OCI-LY1 (cell line): ENCODE measurements around the gene RPS24.
"Not testable (repeated sequence)": the region's sequence is repeated elsewhere in the genome, so short reads cannot be mapped to it uniquely, and the experiment has no call there.

Source experiments
- CTCF ChIP-seq: fragments of 200-600 bp; sonication (generic), shearing (Covaris generic); IDR thresholded peaks from 2 replicates; pipeline ENCODE4 v1.5.1; 2017; ENCODE audit warnings: mild to moderate bottlenecking, antibody characterized with exemption, low read length, moderate library complexity, mixed read lengths
- EZH2 ChIP-seq: fragments of 200-600 bp; sonication (generic), shearing (Covaris generic); IDR thresholded peaks from 2 replicates; pipeline ENCODE4 v1.8.0; 2017; ENCODE audit warnings: borderline replicate concordance, mixed run types, mild to moderate bottlenecking, antibody characterized with exemption, low read length, moderate library complexity, mixed read lengths

GRCh38 chr10:78070064-78070463 is 36.4 kb downstream of the RPS24 start:
- not testable (repeated sequence) for TF ChIP-seq CTCF, EZH2
